HG03060 (cell line): Measurements from ENCODE around the gene MRPS31.

Experiments used
- ATAC-seq: cut with Tn5 transposase; IDR thresholded peaks from one replicate; pipeline ENCODE4 v1.9.1; 2021; ENCODE audit warnings: low read depth, moderate number of reproducible peaks; ENCODE audit not compliant: unreplicated experiment

MRPS31 gene

GRCh38 chr13:40679480-40679985 is 91.5 kb downstream of the MRPS31 start:
- ATAC-seq, result no peak
